H9 (cell line): ENCODE results near the gene HNRNPU. TPM values are rescaled to one million over a fixed set of nuclear protein-coding genes. Genes with fewer than 3 reads are reported as not detected.

Experiments used
- DNase-seq: peaks from one replicate; pipeline ENCODE4 v3.0.0-alpha.2; 2017
- H2AFZ ChIP-seq: one replicate; pipeline ENCODE4 v1.6.1; 2013; ENCODE audit warnings: mild to moderate bottlenecking, low read length, control low read depth, moderate library complexity
- H2AK5ac ChIP-seq: 2 replicates; pipeline ENCODE4 v1.6.1; 2013; ENCODE audit warnings: low read length, control low read depth, mixed read lengths; ENCODE audit not compliant: insufficient read length
- H2BK120ac ChIP-seq: one replicate; pipeline ENCODE4 v1.6.1; 2013; ENCODE audit warnings: low read depth, mild to moderate bottlenecking, low read length, control low read depth, inconsistent platforms; ENCODE audit not compliant: poor library complexity, severe bottlenecking
- H2BK12ac ChIP-seq: 2 replicates; pipeline ENCODE4 v1.6.1; 2013; ENCODE audit warnings: low read length, control low read depth, mixed read lengths, low read depth; ENCODE audit not compliant: insufficient read length
- H2BK15ac ChIP-seq: 2 replicates; pipeline ENCODE4 v1.6.1; 2013; ENCODE audit warnings: low read depth, low read length, control low read depth
- H2BK20ac ChIP-seq: one replicate; pipeline ENCODE4 v1.6.1; 2013; ENCODE audit warnings: low read depth, mild to moderate bottlenecking, low read length, control low read depth, inconsistent platforms; ENCODE audit not compliant: poor library complexity, severe bottlenecking
- H2BK5ac ChIP-seq: 2 replicates; pipeline ENCODE4 v1.6.1; 2013; ENCODE audit warnings: low read length, control low read depth, mixed read lengths; ENCODE audit not compliant: insufficient read length
- H3K14ac ChIP-seq: 2 replicates; pipeline ENCODE4 v1.6.1; 2013; ENCODE audit warnings: low read length, control low read depth; ENCODE audit not compliant: insufficient read depth
- H3K18ac ChIP-seq: 2 replicates; pipeline ENCODE4 v1.6.1; 2013; ENCODE audit warnings: low read depth, mild to moderate bottlenecking, mixed read lengths, low read length, control low read depth; ENCODE audit not compliant: insufficient read length
- H3K23ac ChIP-seq: 2 replicates; pipeline ENCODE4 v1.6.1; 2013; ENCODE audit warnings: low read length, control low read depth, mixed read lengths, low read depth; ENCODE audit not compliant: insufficient read length
- H3K23me2 ChIP-seq: 2 replicates; pipeline ENCODE4 v1.6.1; 2013; ENCODE audit warnings: low read depth, mild to moderate bottlenecking, mixed read lengths, low read length, control low read depth; ENCODE audit not compliant: insufficient read length, poor library complexity, severe bottlenecking
- H3K27ac ChIP-seq: 2 replicates; pipeline ENCODE4 v1.5.1; 2013; ENCODE audit warnings: low read length, control low read depth, mixed read lengths, low read depth; ENCODE audit not compliant: insufficient read length
- H3K27me3 ChIP-seq: 2 replicates; pipeline ENCODE4 v1.6.1; 2013; ENCODE audit warnings: low read length, control low read depth, inconsistent platforms; ENCODE audit not compliant: insufficient read depth
- H3K4ac ChIP-seq: 2 replicates; pipeline ENCODE4 v1.6.1; 2013; ENCODE audit warnings: low read depth, mild to moderate bottlenecking, control low read depth, inconsistent platforms, low read length, moderate library complexity
- H3K4me1 ChIP-seq: 2 replicates; pipeline ENCODE4 v1.6.1; 2013; ENCODE audit warnings: low read length, control low read depth, inconsistent platforms; ENCODE audit not compliant: insufficient read depth
- H3K4me2 ChIP-seq: 2 replicates; pipeline ENCODE4 v1.6.1; 2013; ENCODE audit warnings: low read length, control low read depth, mixed read lengths; ENCODE audit not compliant: insufficient read length, insufficient read depth
- H3K56ac ChIP-seq: 2 replicates; pipeline ENCODE4 v1.6.1; 2013; ENCODE audit warnings: low read depth, mild to moderate bottlenecking, mixed read lengths, low read length, control low read depth; ENCODE audit not compliant: insufficient read length
- H3K79me1 ChIP-seq: 2 replicates; pipeline ENCODE4 v1.6.1; 2013; ENCODE audit warnings: low read depth, mild to moderate bottlenecking, moderate library complexity, low read length, control low read depth, inconsistent platforms; ENCODE audit not compliant: insufficient read depth, poor library complexity, severe bottlenecking
- H3K79me2 ChIP-seq: 2 replicates; pipeline ENCODE4 v1.6.1; 2013; ENCODE audit warnings: low read length, control low read depth, inconsistent platforms; ENCODE audit not compliant: insufficient read depth
- H3K9ac ChIP-seq: 2 replicates; pipeline ENCODE4 v1.6.1; 2013; ENCODE audit warnings: low read length, control low read depth, mixed read lengths; ENCODE audit not compliant: insufficient read length; ENCODE audit errors: extremely low read depth
- H3K9me3 ChIP-seq: one replicate; pipeline ENCODE4 v1.6.1; 2013; ENCODE audit warnings: low read depth, low read length, inconsistent platforms; ENCODE audit not compliant: control insufficient read depth
- H3T11ph ChIP-seq: one replicate; pipeline ENCODE4 v1.6.1; 2013; ENCODE audit warnings: mild to moderate bottlenecking, low read length, control low read depth, inconsistent platforms
- H4K20me1 ChIP-seq: one replicate; pipeline ENCODE4 v1.6.1; 2013; ENCODE audit not compliant: control insufficient read depth, insufficient read length, insufficient read depth
- H4K5ac ChIP-seq: 2 replicates; pipeline ENCODE4 v1.6.1; 2013; ENCODE audit warnings: low read depth, mild to moderate bottlenecking, mixed read lengths, low read length, control low read depth; ENCODE audit not compliant: insufficient read length
- H4K8ac ChIP-seq: replicated peaks from 2 replicates; pipeline ENCODE4 v1.6.1; 2013; ENCODE audit warnings: low read length, control low read depth, mixed read lengths, low read depth; ENCODE audit not compliant: insufficient read length
- H4K91ac ChIP-seq: 2 replicates; pipeline ENCODE4 v1.6.1; 2013; ENCODE audit warnings: low read depth, mild to moderate bottlenecking, moderate library complexity, mixed read lengths, low read length, control low read depth; ENCODE audit not compliant: insufficient read length
- H3K27ac Mint-ChIP-seq, 3 experiments: 2 replicates in 2 of 3; 3 replicates in 1 of 3; pipeline ENCODE4 v1.8.0; 2020 to 2021; ENCODE audit warnings: mixed read lengths in 3 of 3, mild to moderate bottlenecking in 1 of 3, moderate library complexity in 1 of 3
- H3K27me3 Mint-ChIP-seq: 2 replicates; pipeline ENCODE4 v1.8.0; 2021; ENCODE audit warnings: low read depth, mild to moderate bottlenecking, moderate library complexity, mixed read lengths
- H3K36me3 Mint-ChIP-seq, 3 experiments: 2 replicates in 2 of 3; 3 replicates in 1 of 3; pipeline ENCODE4 v1.8.0; 2020 to 2021; ENCODE audit warnings: low read depth in 3 of 3, mixed read lengths in 3 of 3; ENCODE audit not compliant: insufficient read depth in 1 of 3
- H3K4me1 Mint-ChIP-seq, 2 experiments: 2 replicates each; pipeline ENCODE4 v1.8.0; 2020; ENCODE audit warnings: mixed read lengths in 2 of 2
- H3K4me3 Mint-ChIP-seq, 2 experiments: 2 replicates in 1 of 2; 3 replicates in 1 of 2; pipeline ENCODE4 v1.8.0; 2020 to 2021; ENCODE audit warnings: mild to moderate bottlenecking in 2 of 2, mixed read lengths in 2 of 2, moderate library complexity in 1 of 2
- H3K9me3 Mint-ChIP-seq, 2 experiments: 2 replicates in 1 of 2; 3 replicates in 1 of 2; pipeline ENCODE4 v1.8.0; 2020; ENCODE audit warnings: mild to moderate bottlenecking in 2 of 2, mixed read lengths in 2 of 2, moderate library complexity in 1 of 2
- WGBS: extraction: QIAGEN DNeasy Blood & Tissue Kit; methylation state at CpG from one replicate; pipeline ENCODE4 v1.1.7; 2013; ENCODE audit warnings: missing lambda C conversion rate, low lambda C conversion rate, mixed read lengths; ENCODE audit not compliant: insufficient read length; ENCODE audit errors: extremely low coverage; 5-methylcytosine and 5-hydroxymethylcytosine counted together
- total RNA-seq: library from RNA; stranded (reverse); gene quantifications from 2 replicates; pipeline ENCODE4 v1.2.1, GENCODE V29; 2021
- TF ChIP-seq, protein P1 (sequence below): fragments of 200-600 bp; sonication (generic); conservative IDR thresholded peaks from 3 replicates; pipeline ENCODE4 v1.8.0; 2021; ENCODE audit warnings: antibody characterized with exemption, mild to moderate bottlenecking

Gene HNRNPU
- total RNA-seq, 1 experiment from 2014 or later = 657 TPM

DNA sequence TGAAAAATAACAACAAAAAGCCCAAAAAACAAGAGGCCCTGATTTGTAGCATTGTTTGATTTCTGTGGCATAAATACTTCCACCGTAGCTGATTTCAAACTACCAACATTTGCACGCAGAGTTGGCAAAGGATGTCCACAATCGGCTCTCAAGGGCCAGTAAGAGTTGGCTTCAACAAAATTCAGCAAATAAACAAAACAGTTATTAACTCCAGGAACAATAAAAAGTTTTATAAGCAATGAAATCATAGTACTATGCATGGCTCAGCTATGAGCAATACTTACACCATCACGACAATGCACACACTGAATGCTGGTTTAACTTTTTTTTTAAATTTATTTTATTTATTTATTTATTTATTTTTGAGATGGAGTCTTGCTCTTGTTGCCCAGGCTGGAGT, 37.6 kb downstream of the HNRNPU start:
- WGBS = no CpG with 5 or more reads among the region's 4 CpGs
- H2BK5ac ChIP-seq = no peak overlapping the region
- no peak overlapping the region for H3T11ph ChIP-seq
- H4K5ac ChIP-seq = no peak overlapping the region
- no peak overlapping the region for H2BK20ac ChIP-seq
- H3K4me2 ChIP-seq = no peak overlapping the region
- no peaks in the 10 kb centered on the region for H3K27me3 Mint-ChIP-seq
- H3K27ac Mint-ChIP-seq = no peak overlapping the region
- no peaks in the 10 kb centered on the region; the same call in 1 of the 2 replicates for H3K4me1 ChIP-seq
- H4K20me1 ChIP-seq = no peaks in the 10 kb centered on the region
- H3K27ac ChIP-seq = no peak overlapping the region
- H3K14ac ChIP-seq = no peak overlapping the region
- no peak overlapping the region for H3K9ac ChIP-seq
- H2BK120ac ChIP-seq = no peak overlapping the region
- no peak overlapping the region for H3K23ac ChIP-seq
- H3K56ac ChIP-seq = no peak overlapping the region
- no peak overlapping the region for H3K4ac ChIP-seq
- no peak overlapping the region for H4K91ac ChIP-seq
- H3K9me3 ChIP-seq = no peaks in the 10 kb centered on the region
- no peak overlapping the region for H2AK5ac ChIP-seq
- peaks cover 13 to 14% of the 10 kb centered on the region in 2 experiments for H3K4me1 Mint-ChIP-seq
- H3K79me2 ChIP-seq = no peaks in the 10 kb centered on the region; the same call in 1 of the 2 replicates
- no peaks in the 10 kb centered on the region for H3K9me3 Mint-ChIP-seq
- H4K8ac ChIP-seq = no peak overlapping the region
- no peak overlapping the region for H2BK15ac ChIP-seq
- no peaks in the 10 kb centered on the region for H3K27me3 ChIP-seq
- no peaks in the 10 kb centered on the region for H3K23me2 ChIP-seq
- peaks cover 4% of the 10 kb centered on the region for H3K79me1 ChIP-seq
- H3K36me3 Mint-ChIP-seq = peaks cover 0 to 15% (median 12%) of the 10 kb centered on the region in 3 experiments; a peak in 4 of 7 replicates
- H2AFZ ChIP-seq = no peak overlapping the region
- TF ChIP-seq, protein P1, sequence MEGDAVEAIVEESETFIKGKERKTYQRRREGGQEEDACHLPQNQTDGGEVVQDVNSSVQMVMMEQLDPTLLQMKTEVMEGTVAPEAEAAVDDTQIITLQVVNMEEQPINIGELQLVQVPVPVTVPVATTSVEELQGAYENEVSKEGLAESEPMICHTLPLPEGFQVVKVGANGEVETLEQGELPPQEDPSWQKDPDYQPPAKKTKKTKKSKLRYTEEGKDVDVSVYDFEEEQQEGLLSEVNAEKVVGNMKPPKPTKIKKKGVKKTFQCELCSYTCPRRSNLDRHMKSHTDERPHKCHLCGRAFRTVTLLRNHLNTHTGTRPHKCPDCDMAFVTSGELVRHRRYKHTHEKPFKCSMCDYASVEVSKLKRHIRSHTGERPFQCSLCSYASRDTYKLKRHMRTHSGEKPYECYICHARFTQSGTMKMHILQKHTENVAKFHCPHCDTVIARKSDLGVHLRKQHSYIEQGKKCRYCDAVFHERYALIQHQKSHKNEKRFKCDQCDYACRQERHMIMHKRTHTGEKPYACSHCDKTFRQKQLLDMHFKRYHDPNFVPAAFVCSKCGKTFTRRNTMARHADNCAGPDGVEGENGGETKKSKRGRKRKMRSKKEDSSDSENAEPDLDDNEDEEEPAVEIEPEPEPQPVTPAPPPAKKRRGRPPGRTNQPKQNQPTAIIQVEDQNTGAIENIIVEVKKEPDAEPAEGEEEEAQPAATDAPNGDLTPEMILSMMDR = no peak
- no peak overlapping the region for H2BK12ac ChIP-seq
- no peak overlapping the region for H3K18ac ChIP-seq
- no peak overlapping the region for H3K4me3 Mint-ChIP-seq
- DNase-seq = no peak
